T-cell (primary cell): ENCODE data around the gene CHTOP. TPM values are rescaled to one million over a fixed set of nuclear protein-coding genes. Genes with fewer than 3 reads are reported as not detected.
"Not testable (repeated sequence)": the region's sequence is repeated elsewhere in the genome, so short reads cannot be mapped to it uniquely, and the experiment has no call there.

Experiments used
- ATAC-seq, 4 experiments: fragments of 200-7000 bp in 3 of 4; fragments of 150-1000 bp in 1 of 4; cut with Tn5 transposase; replicated peaks in 1 of 4; 1 replicate in 3 of 4; 2 replicates in 1 of 4; pipeline ENCODE4 v1.10.0; 2021; ENCODE audit warnings: moderate library complexity in 3 of 4, mild to moderate bottlenecking in 2 of 4, moderate number of reproducible peaks in 1 of 4
- CTCF ChIA-PET, 2 donors: fragments of 300-600 bp; sonication (Branson Sonifier 250); formaldehyde crosslinking; loops; one replicate each; lab custom pipeline; 2022; ENCODE audit warnings: antibody characterized with exemption in 2 of 2; lab: Charles Lee
- POLR2A ChIA-PET, 2 donors: fragments of 300-600 bp; sonication (Branson Sonifier 250); formaldehyde crosslinking; loops; one replicate each; lab custom pipeline; 2022; ENCODE audit warnings: antibody characterized with exemption in 2 of 2; lab: Charles Lee
- DNase-seq, 35 experiments: peaks; one replicate each; pipeline versions ENCODE4 v3.0.0 to v3.0.0-alpha.2; 2013 to 2023
- H3K27ac ChIP-seq: one replicate; pipeline ENCODE4 v1.5.1; 2013; ENCODE audit warnings: low read length
- H3K27me3 ChIP-seq, 2 experiments: replicated peaks in 1 of 2; 1 replicate in 1 of 2; 2 replicates in 1 of 2; pipeline versions ENCODE4 v1.6.1 to v1.7.0; 2013; ENCODE audit warnings: low read length in 1 of 2, mixed read lengths in 1 of 2; ENCODE audit not compliant: control insufficient read depth in 2 of 2, insufficient read depth in 2 of 2; ENCODE audit errors: extremely low read depth in 1 of 2
- H3K36me3 ChIP-seq, 2 donors: 1 replicate in 1 of 2; 2 replicates in 1 of 2; pipeline versions ENCODE4 v1.6.1 to v1.7.0; 2013; ENCODE audit warnings: low read length in 1 of 2; ENCODE audit not compliant: control insufficient read depth in 2 of 2, insufficient read depth in 1 of 2; ENCODE audit errors: extremely low read depth in 1 of 2
- H3K4me1 ChIP-seq, 2 experiments: 1 replicate in 1 of 2; 2 replicates in 1 of 2; pipeline versions ENCODE4 v1.6.1 to v1.7.0; 2013; ENCODE audit warnings: low read length in 2 of 2, mixed read lengths in 1 of 2; ENCODE audit not compliant: insufficient read depth in 2 of 2, control insufficient read depth in 1 of 2; ENCODE audit errors: extremely low read depth in 1 of 2
- H3K4me3 ChIP-seq, 2 donors: 1 replicate in 1 of 2; 2 replicates in 1 of 2; pipeline versions ENCODE4 v1.5.1 to v1.7.0; 2013; ENCODE audit warnings: mild to moderate bottlenecking in 2 of 2, low read length in 1 of 2, moderate library complexity in 1 of 2; ENCODE audit not compliant: control insufficient read depth in 1 of 2; ENCODE audit errors: extremely low read depth in 1 of 2
- H3K9me3 ChIP-seq: 2 replicates; pipeline ENCODE4 v1.7.0; 2013
- H3K27ac Mint-ChIP-seq, 2 donors: one replicate each; pipeline ENCODE4 v1.8.0; 2020 to 2021; ENCODE audit warnings: mild to moderate bottlenecking in 2 of 2, mixed read lengths in 2 of 2
- H3K27me3 Mint-ChIP-seq, 2 donors: one replicate each; pipeline ENCODE4 v1.8.0; 2021 to 2022; ENCODE audit warnings: mixed read lengths in 2 of 2
- H3K36me3 Mint-ChIP-seq: one replicate; pipeline ENCODE4 v1.8.0; 2021; ENCODE audit warnings: mixed read lengths
- H3K4me1 Mint-ChIP-seq, 3 donors: one replicate each; pipeline ENCODE4 v1.8.0; 2020 to 2022; ENCODE audit warnings: mixed read lengths in 3 of 3, mild to moderate bottlenecking in 1 of 3
- H3K4me3 Mint-ChIP-seq, 3 donors: one replicate each; pipeline ENCODE4 v1.8.0; 2020 to 2022; ENCODE audit warnings: mild to moderate bottlenecking in 3 of 3, mixed read lengths in 3 of 3, moderate library complexity in 3 of 3
- H3K9me3 Mint-ChIP-seq, 3 donors: one replicate each; pipeline ENCODE4 v1.8.0; 2020 to 2022; ENCODE audit warnings: mixed read lengths in 3 of 3
- WGBS: methylation state at CpG from one replicate; pipeline ENCODE4 v1.1.5; 2013; ENCODE audit warnings: missing lambda C conversion rate; ENCODE audit not compliant: insufficient coverage; 5-methylcytosine and 5-hydroxymethylcytosine counted together
- total RNA-seq, 35 experiments: library from RNA in 6 of 35; stranded (reverse) in 6 of 35; fragments of 120-200 nt in 1 of 35; gene quantifications; one replicate each; pipeline versions ENCODE4 v1.2.1 to v1.2.4 and lab custom pipeline; 2013 to 2026

CHTOP gene
- total RNA-seq, 5 donors from 2014 or later (not counting 1 experiment from before 2014, with no cell fraction given): 76.7 to 131 (median 130) TPM

GRCh38 chr1:153667439-153667838 is 33.6 kb downstream of the CHTOP start:
- no peaks in the 10 kb centered on the region for H3K27me3 Mint-ChIP-seq
- no peaks in the 10 kb centered on the region for H3K9me3 Mint-ChIP-seq
- no peak overlapping the region for H3K4me3 ChIP-seq
- peaks cover 46% of the 10 kb centered on the region for H3K36me3 Mint-ChIP-seq
- WGBS: 100% methylated on average over 1 of the region's 4 CpGs
- no peaks in the 10 kb centered on the region for H3K9me3 ChIP-seq
- peaks cover 31 to 62% of the 10 kb centered on the region in 2 donors for H3K36me3 ChIP-seq
- peaks cover 15 to 25% of the 10 kb centered on the region in 2 experiments for H3K4me1 ChIP-seq
- no peak overlapping the region for H3K4me3 Mint-ChIP-seq
- H3K27me3 ChIP-seq: no peaks in the 10 kb centered on the region
- DNase-seq: no peak
- CTCF ChIA-PET: no interaction called here
- H3K27ac ChIP-seq: no peak overlapping the region
- peaks cover 12 to 32% (median 27%) of the 10 kb centered on the region in 3 donors for H3K4me1 Mint-ChIP-seq
- POLR2A ChIA-PET: no interaction called here
- no peak for ATAC-seq
- H3K27ac Mint-ChIP-seq: no peak overlapping the region

DNA sequence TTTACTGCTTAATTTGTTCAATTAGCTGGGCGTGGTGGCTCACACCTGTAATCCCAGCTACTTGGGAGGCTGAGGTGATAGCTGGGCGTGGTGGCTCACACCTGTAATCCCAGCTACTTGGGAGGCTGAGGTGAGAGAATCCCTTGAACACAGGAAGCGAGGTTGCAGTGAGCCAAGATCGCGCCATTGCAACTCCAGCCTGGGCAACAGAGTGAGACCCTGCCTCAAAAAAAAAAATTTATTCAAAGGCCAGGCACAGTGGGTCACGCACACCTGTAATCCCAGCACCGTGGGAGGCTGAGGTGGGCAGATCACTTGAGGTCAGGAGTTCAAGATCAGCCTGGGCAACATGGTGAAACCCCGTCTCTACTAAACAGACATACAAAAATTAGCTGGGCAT is 34.8 kb downstream of the CHTOP start:
- POLR2A ChIA-PET, H3K27ac ChIP-seq: not testable (repeated sequence)

GRCh38 chr1:153669606-153670005 is 35.7 kb downstream of the CHTOP start:
- ATAC-seq: no peak
- no peak overlapping the region for H3K27ac ChIP-seq
- ChIA-PET CTCF (no interaction called here), POLR2A (no interaction called here)
- WGBS: 100% methylated on average over 2 of the region's 6 CpGs
- peaks cover 38% of the 10 kb centered on the region for H3K36me3 Mint-ChIP-seq
- no peaks in the 10 kb centered on the region for H3K27me3 Mint-ChIP-seq
- H3K27me3 ChIP-seq: no peaks in the 10 kb centered on the region
- H3K4me1 ChIP-seq: peaks cover 15 to 25% of the 10 kb centered on the region in 2 experiments
- H3K4me3 ChIP-seq: peak overlapping the region; percentile 76 to 78
- H3K9me3 ChIP-seq: no peaks in the 10 kb centered on the region
- DNase-seq: no peak
- no peaks in the 10 kb centered on the region for H3K9me3 Mint-ChIP-seq
- peak overlapping the region in 1 of 2 donors; percentile 80 for H3K27ac Mint-ChIP-seq
- H3K4me1 Mint-ChIP-seq: peaks cover 12 to 32% (median 27%) of the 10 kb centered on the region in 3 donors
- peaks cover 20 to 40% of the 10 kb centered on the region in 2 donors for H3K36me3 ChIP-seq
- H3K4me3 Mint-ChIP-seq: no peak overlapping the region

More for the DNA sequence above, 34.8 kb downstream of the CHTOP start:
- H3K27ac Mint-ChIP-seq, ATAC-seq, DNase-seq, H3K9me3 Mint-ChIP-seq, CTCF ChIA-PET, H3K9me3 ChIP-seq, H3K4me3 ChIP-seq, H3K27me3 Mint-ChIP-seq, H3K27me3 ChIP-seq: not testable (repeated sequence)
- peak overlapping the region in 2 of 3 donors; percentile 28 to 59 for H3K4me3 Mint-ChIP-seq
- H3K4me1 Mint-ChIP-seq: peaks cover 12 to 32% (median 27%) of the 10 kb centered on the region in 3 donors
- Histone ChIP-seq H3K4me1 (peaks cover 15 to 25% of the 10 kb centered on the region in 2 experiments), H3K36me3 (peaks cover 22 to 50% of the 10 kb centered on the region in 2 donors)
- WGBS: 97% methylated on average over 4 of the region's 8 CpGs
- H3K36me3 Mint-ChIP-seq: peaks cover 45% of the 10 kb centered on the region

DNA sequence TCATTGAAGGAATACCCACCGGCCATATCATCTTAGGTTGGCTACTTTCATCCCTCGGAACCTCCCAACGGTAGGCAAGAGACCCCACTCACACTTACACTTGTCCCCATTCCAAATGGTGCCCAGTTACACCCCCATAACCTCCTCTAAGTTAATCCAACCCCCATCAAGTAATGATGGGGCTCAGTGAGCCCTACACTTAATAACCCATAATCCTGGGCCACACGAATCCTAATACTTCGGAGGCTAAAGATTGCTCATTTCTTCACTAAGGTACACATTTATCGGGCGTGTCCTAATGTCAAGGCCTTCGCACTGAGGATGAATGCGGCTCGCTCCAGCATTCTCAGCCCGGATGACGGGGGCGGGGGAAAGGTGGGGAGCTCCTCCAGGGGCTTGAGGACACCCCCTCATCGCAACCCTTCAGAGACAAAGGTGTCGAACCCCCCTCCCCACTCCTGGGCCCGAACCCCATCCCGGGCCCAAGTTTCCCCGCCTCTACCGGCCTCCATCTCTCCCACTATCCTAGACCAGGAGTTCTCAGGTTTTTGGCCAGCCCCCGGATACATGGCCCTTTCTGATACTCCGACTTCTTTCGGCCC is 36.5 kb downstream of the CHTOP start:
- POLR2A ChIA-PET: interaction anchor here (0.6 to 1.5 kb wide), 3 partner anchors 11 to 57 kb away, joined by 3 read pairs; partner anchors contain the start of gene INTS3 (in 1 of the 2)
- peaks cover 12 to 32% (median 27%) of the 10 kb centered on the region in 3 donors for H3K4me1 Mint-ChIP-seq

DNA sequence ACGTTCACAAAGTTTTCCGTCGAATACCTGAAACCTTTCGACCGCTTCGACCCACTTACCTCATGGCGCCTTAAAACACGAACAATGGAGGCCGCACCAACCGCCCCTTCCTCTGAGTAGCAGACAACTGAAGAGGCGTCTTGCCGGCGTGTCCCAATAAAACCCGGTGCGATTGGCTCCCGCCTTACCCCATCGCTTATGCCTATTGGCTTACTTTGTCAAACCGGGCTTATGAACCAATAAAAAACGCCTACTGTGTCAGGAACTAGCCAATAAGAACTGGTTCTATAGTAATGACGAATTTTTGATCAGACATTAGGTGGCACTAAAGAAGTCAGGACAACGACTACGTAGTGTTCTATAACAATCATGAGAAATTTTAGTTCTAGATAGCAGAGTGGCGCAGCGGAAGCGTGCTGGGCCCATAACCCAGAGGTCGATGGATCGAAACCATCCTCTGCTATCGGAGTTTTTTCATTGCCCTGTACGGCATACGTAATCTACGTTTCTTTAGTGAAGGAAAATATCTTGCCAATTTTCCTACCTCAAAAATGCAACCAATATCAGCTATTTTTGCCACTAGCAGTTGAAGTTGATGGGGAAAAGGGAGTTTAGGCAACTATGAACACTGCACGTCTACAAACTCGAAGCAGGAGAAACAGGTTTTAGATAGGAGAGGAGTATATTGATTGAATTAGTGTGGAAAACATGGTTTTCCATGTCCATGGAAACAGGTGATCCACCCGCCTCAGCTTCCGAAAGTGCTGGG is 37.2 kb downstream of the CHTOP start, which contains the start of gene ILF2:
Gene ILF2, minus strand, starts transcription at position 135 of the 769 bp plus-strand sequence. Its CDS starts 71 bp downstream, at position 64.
- Mint-ChIP-seq H3K9me3 (no peaks in the 10 kb centered on the region), H3K4me3 (no peak within 1 kb of the TSS), H3K36me3 (peaks cover 25% of the 10 kb centered on the region), H3K4me1 (peaks cover 12 to 30% (median 27%) of the 10 kb centered on the region in 3 donors), H3K27me3 (peaks cover 0 to under 1% of the 10 kb centered on the region in 2 donors), H3K27ac (peak within 1 kb of the TSS in 1 of 2 donors; percentile 55)
- Histone ChIP-seq H3K9me3 (no peaks in the 10 kb centered on the region), H3K4me3 (peak within 1 kb of the TSS; percentile 78 to 96), H3K27me3 (no peaks in the 10 kb centered on the region), H3K36me3 (peaks cover 14 to 26% of the 10 kb centered on the region in 2 donors), H3K27ac (peak within 1 kb of the TSS; percentile 91), H3K4me1 (peaks cover 15 to 25% of the 10 kb centered on the region in 2 experiments)
- ChIA-PET CTCF (interaction anchor here in 1 of 2 donors (0.6 kb wide), 1 partner anchor 316 kb away, joined by 3 read pairs; no protein-coding TSS in a partner anchor), POLR2A (interaction anchor here in 1 of 2 donors (0.6 to 1.5 kb wide), 2 partner anchors 20 to 37 kb away, joined by 3 read pairs; no protein-coding TSS in a partner anchor)
- WGBS: 0% methylated on average over 14 of the region's 35 CpGs
- DNase-seq (peak; percentile 87 to 99 (median 98)), ATAC-seq (peak; percentile 87 to 94 (median 92))

More for the DNA sequence above, 36.5 kb downstream of the CHTOP start:
- Histone ChIP-seq H3K9me3 (no peaks in the 10 kb centered on the region), H3K36me3 (peaks cover 17 to 33% of the 10 kb centered on the region in 2 donors), H3K27ac (peak overlapping the region; percentile 91), H3K27me3 (no peaks in the 10 kb centered on the region), H3K4me1 (peaks cover 15 to 25% of the 10 kb centered on the region in 2 experiments), H3K4me3 (peak overlapping the region; percentile 76 to 78)
- CTCF ChIA-PET: no interaction called here
- Mint-ChIP-seq H3K4me3 (no peak overlapping the region), H3K27ac (no peak overlapping the region), H3K27me3 (no peaks in the 10 kb centered on the region), H3K9me3 (no peaks in the 10 kb centered on the region), H3K36me3 (peaks cover 31% of the 10 kb centered on the region)
- ATAC-seq (peak in 1 of 4 experiments; percentile 1), DNase-seq (peak in 8 of 35 experiments; percentile 4 to 22 (median 14))
- 0% methylated on average over 17 of the region's 22 CpGs for WGBS
